Natural killer cell (primary cell): Measurements from ENCODE around the gene WDFY4. TPM values are rescaled to one million over a fixed set of nuclear protein-coding genes. Genes with fewer than 3 reads are reported as not detected.

Experiments used
- ATAC-seq, 3 donors: fragments of 150-1000 bp in 2 of 3; fragments of 200-7000 bp in 1 of 3; cut with Tn5 transposase; 1 replicate in 1 of 3; 2 replicates in 2 of 3; pipeline ENCODE4 v1.10.0; 2021; ENCODE audit warnings: mild to moderate bottlenecking in 2 of 3, moderate library complexity in 2 of 3
- DNase-seq, 2 donors: peaks; one replicate each; pipeline versions ENCODE4 v3.0.0 to v3.0.0-alpha.2; 2013 to 2021; ENCODE audit warnings: mixed read lengths in 1 of 2
- H3K27ac ChIP-seq: one replicate; pipeline ENCODE4 v1.5.1; 2013; ENCODE audit warnings: mild to moderate bottlenecking, low read length
- H3K27me3 ChIP-seq: one replicate; pipeline ENCODE4 v1.6.1; 2013; ENCODE audit warnings: low read length; ENCODE audit not compliant: control insufficient read depth, insufficient read depth
- H3K36me3 ChIP-seq: one replicate; pipeline ENCODE4 v1.6.1; 2013; ENCODE audit warnings: low read length; ENCODE audit not compliant: control insufficient read depth, insufficient read depth
- H3K4me1 ChIP-seq: one replicate; pipeline ENCODE4 v1.6.1; 2013; ENCODE audit warnings: low read length; ENCODE audit not compliant: control insufficient read depth, insufficient read depth
- H3K4me3 ChIP-seq: one replicate; pipeline ENCODE4 v1.5.1; 2013; ENCODE audit warnings: low read length
- H3K9me3 ChIP-seq: one replicate; pipeline ENCODE4 v1.6.1; 2013; ENCODE audit warnings: low read length; ENCODE audit not compliant: control insufficient read depth, insufficient read depth
- H3K27ac Mint-ChIP-seq, 2 donors: one replicate each; pipeline ENCODE4 v1.8.0; 2022; ENCODE audit warnings: mild to moderate bottlenecking in 2 of 2, mixed read lengths in 2 of 2, moderate library complexity in 1 of 2
- H3K27me3 Mint-ChIP-seq, 2 donors: one replicate each; pipeline ENCODE4 v1.8.0; 2022; ENCODE audit warnings: low read depth in 2 of 2, mixed read lengths in 2 of 2
- H3K36me3 Mint-ChIP-seq: one replicate; pipeline ENCODE4 v1.8.0; 2022; ENCODE audit warnings: mixed read lengths
- H3K4me1 Mint-ChIP-seq, 2 donors: one replicate each; pipeline ENCODE4 v1.8.0; 2022; ENCODE audit warnings: mixed read lengths in 2 of 2
- H3K4me3 Mint-ChIP-seq: one replicate; pipeline ENCODE4 v1.8.0; 2022; ENCODE audit warnings: mild to moderate bottlenecking, moderate library complexity, mixed read lengths
- H3K9me3 Mint-ChIP-seq, 2 donors: one replicate each; pipeline ENCODE4 v1.8.0; 2022; ENCODE audit warnings: mixed read lengths in 2 of 2
- WGBS: methylation state at CpG from one replicate; pipeline ENCODE4 v1.1.7; 2013; ENCODE audit warnings: missing lambda C conversion rate; ENCODE audit not compliant: insufficient coverage; 5-methylcytosine and 5-hydroxymethylcytosine counted together
- intact Hi-C: fragments of 100-400 bp; cut with micrococcal nuclease; formaldehyde crosslinking; loops from one replicate; pipeline ENCODE4 v1.14.2; 2022
- total RNA-seq, 4 donors: library from RNA; stranded (reverse); fragments of 120-200 nt in 1 of 4; gene quantifications; one replicate each; pipeline versions ENCODE4 v1.2.3 to v1.2.4, GENCODE V29; 2013 to 2022
- TF ChIP-seq, protein P1 (sequence below): fragments of 200-600 bp; IDR thresholded peaks from one replicate; pipeline ENCODE4 v1.8.0; 2022; ENCODE audit warnings: antibody characterized with exemption

Gene WDFY4
- total RNA-seq, 3 donors from 2014 or later (not counting 1 experiment from before 2014, with no cell fraction given), result 1.7 to 8.4 (median 3.5) TPM

DNA sequence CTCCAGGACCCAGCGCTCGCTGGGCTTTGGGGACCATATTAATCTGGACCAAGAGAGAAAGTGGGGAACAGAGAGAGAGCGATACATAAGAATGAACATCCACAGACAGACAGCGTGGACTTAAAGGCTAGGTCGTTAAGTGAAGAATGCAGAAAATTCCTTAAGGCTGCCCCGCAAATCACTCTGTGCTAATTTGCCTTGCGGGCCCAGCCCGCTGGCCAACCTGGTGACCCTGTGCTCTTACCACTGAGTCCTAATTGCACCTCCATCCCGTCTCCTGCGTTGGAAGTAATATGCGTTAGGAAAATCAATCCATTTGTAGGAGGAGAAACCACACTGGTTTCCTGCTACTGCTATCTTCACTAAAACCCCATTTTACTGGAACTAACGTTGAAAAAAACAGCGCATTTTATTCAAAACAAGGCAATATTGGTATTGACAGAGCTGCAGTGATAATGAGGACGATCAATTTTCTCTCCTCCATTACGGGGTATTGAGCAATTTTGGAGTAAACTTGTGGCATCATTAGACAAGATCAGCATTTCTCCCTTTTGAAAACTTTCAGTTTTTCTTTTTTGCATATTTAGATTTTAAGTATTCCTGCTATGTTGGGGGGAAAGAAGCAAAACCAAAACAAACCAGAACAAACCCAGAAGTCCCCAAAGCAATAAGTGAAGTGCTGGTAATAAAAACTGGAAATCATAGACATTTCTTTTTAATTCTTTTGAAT is 85.2 kb downstream of the WDFY4 start:
- H3K4me1 Mint-ChIP-seq, result no peaks in the 10 kb centered on the region
- DNase-seq (no peak), ATAC-seq (no peak)
- no peaks in the 10 kb centered on the region for H3K36me3 ChIP-seq
- H3K27me3 Mint-ChIP-seq, result no peaks in the 10 kb centered on the region
- no peaks in the 10 kb centered on the region for H3K9me3 Mint-ChIP-seq
- intact Hi-C loops, result no loop called here
- TF ChIP-seq, protein P1, sequence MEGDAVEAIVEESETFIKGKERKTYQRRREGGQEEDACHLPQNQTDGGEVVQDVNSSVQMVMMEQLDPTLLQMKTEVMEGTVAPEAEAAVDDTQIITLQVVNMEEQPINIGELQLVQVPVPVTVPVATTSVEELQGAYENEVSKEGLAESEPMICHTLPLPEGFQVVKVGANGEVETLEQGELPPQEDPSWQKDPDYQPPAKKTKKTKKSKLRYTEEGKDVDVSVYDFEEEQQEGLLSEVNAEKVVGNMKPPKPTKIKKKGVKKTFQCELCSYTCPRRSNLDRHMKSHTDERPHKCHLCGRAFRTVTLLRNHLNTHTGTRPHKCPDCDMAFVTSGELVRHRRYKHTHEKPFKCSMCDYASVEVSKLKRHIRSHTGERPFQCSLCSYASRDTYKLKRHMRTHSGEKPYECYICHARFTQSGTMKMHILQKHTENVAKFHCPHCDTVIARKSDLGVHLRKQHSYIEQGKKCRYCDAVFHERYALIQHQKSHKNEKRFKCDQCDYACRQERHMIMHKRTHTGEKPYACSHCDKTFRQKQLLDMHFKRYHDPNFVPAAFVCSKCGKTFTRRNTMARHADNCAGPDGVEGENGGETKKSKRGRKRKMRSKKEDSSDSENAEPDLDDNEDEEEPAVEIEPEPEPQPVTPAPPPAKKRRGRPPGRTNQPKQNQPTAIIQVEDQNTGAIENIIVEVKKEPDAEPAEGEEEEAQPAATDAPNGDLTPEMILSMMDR, result no peak
- no peaks in the 10 kb centered on the region for H3K36me3 Mint-ChIP-seq
- H3K27ac Mint-ChIP-seq, result no peak overlapping the region
- H3K27ac ChIP-seq, result no peak overlapping the region
- no peak overlapping the region for H3K4me3 Mint-ChIP-seq
- H3K9me3 ChIP-seq, result no peaks in the 10 kb centered on the region
- no peak overlapping the region for H3K4me3 ChIP-seq
- WGBS, result 95% methylated on average over 14 of the region's 15 CpGs
- no peaks in the 10 kb centered on the region for H3K27me3 ChIP-seq
- H3K4me1 ChIP-seq, result no peaks in the 10 kb centered on the region

DNA sequence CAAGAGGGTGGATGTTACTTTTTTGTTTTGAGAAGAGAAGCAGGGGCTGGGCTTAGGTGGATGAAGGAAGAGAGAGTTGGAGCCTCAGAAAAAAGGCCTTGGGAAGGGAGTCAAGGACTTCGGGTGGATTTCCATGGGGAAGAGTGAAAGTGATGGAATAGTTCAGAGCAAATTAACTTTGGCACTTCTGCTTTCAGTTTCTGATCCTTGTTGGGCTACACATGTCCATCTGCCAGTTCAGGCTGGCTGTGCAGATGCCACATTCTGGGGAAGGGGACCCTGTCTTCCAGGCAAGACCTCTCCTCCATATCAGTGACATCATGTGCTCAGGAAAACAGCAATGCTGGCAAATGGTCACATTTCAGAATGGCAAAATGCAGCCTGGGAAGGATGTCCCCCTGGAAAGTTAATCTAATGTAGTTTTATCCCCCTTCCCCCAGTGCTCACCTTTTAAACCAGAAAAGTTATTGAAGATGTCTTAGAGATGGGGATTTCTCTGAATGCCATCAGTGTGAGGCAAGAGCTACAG is 86.0 kb downstream of the WDFY4 start:
- H3K4me3 ChIP-seq, result no peak overlapping the region
- no peaks in the 10 kb centered on the region for H3K9me3 Mint-ChIP-seq
- no peaks in the 10 kb centered on the region for H3K36me3 ChIP-seq
- H3K9me3 ChIP-seq, result no peaks in the 10 kb centered on the region
- H3K36me3 Mint-ChIP-seq, result no peaks in the 10 kb centered on the region
- H3K27ac Mint-ChIP-seq, result no peak overlapping the region
- H3K27me3 ChIP-seq, result no peaks in the 10 kb centered on the region
- no peaks in the 10 kb centered on the region for H3K27me3 Mint-ChIP-seq
- ATAC-seq, result no peak
- no peaks in the 10 kb centered on the region for H3K4me1 ChIP-seq
- H3K4me3 Mint-ChIP-seq, result no peak overlapping the region
- intact Hi-C loops, result no loop called here
- no peak overlapping the region for H3K27ac ChIP-seq
- TF ChIP-seq, protein P1, result no peak
- WGBS, result 50% methylated on average over 1 of the region's 1 CpG
- DNase-seq, result no peak
- H3K4me1 Mint-ChIP-seq, result no peaks in the 10 kb centered on the region

DNA sequence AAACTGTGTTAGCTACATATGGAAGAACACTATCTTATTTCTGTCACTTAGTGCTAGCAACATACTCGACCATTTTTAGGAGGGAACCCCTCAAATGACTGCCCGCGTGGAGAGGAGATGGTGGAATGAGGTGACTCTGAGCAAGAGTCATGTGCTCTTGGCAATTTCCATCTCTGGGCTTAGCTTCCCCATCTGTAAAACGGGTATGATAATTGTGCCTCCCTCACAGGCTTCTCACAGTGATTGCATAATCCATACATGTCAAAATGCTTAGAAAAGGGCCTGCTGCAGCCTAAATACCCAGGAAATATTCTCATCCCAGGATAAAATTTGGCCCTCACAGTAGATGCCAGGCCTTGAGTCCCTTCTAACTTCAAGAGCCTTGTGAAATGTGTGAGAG is 86.6 kb downstream of the WDFY4 start:
- Histone ChIP-seq H3K4me3 (no peak overlapping the region), H3K27ac (no peak overlapping the region), H3K4me1 (no peaks in the 10 kb centered on the region), H3K9me3 (no peaks in the 10 kb centered on the region), H3K27me3 (no peaks in the 10 kb centered on the region), H3K36me3 (no peaks in the 10 kb centered on the region)
- Mint-ChIP-seq H3K27me3 (no peaks in the 10 kb centered on the region), H3K4me1 (no peaks in the 10 kb centered on the region), H3K36me3 (no peaks in the 10 kb centered on the region), H3K4me3 (no peak overlapping the region), H3K9me3 (no peaks in the 10 kb centered on the region), H3K27ac (no peak overlapping the region)
- WGBS, result 88% methylated on average over 4 of the region's 4 CpGs
- DNase-seq (no peak), ATAC-seq (no peak)
- intact Hi-C loops, result no loop called here
- TF ChIP-seq, protein P1, result no peak

- no peak overlapping the region for H3K4me3 ChIP-seq
- no peaks in the 10 kb centered on the region for H3K9me3 ChIP-seq
- WGBS, result 93% methylated on average over 10 of the region's 10 CpGs
- no peak for ATAC-seq
- H3K27ac ChIP-seq, result no peak overlapping the region
- H3K36me3 Mint-ChIP-seq, result no peaks in the 10 kb centered on the region
- no peaks in the 10 kb centered on the region for H3K27me3 ChIP-seq
- H3K27me3 Mint-ChIP-seq, result no peaks in the 10 kb centered on the region
- no peak overlapping the region for H3K4me3 Mint-ChIP-seq
- intact Hi-C loops, result no loop called here
- H3K36me3 ChIP-seq, result no peaks in the 10 kb centered on the region
- H3K4me1 Mint-ChIP-seq, result no peaks in the 10 kb centered on the region
- DNase-seq, result no peak
- TF ChIP-seq, protein P1, result no peak
- H3K9me3 Mint-ChIP-seq, result no peaks in the 10 kb centered on the region
- H3K27ac Mint-ChIP-seq, result no peak overlapping the region
- H3K4me1 ChIP-seq, result no peaks in the 10 kb centered on the region
These were observed 87.4 kb downstream of the WDFY4 start for GRCh38 chr10:48772059-48772458.
